Vagina (tissue), 2 donors: ENCODE data around the gene ELL2.

Experiments used
- CTCF ChIP-seq, 3 experiments: fragments of 450-650 bp in 2 of 3; fragments of 200-600 bp in 1 of 3; sonication (generic) in 1 of 3; IDR thresholded peaks; one replicate each; pipeline ENCODE4 v1.5.1; 2017 to 2019; ENCODE audit warnings: antibody characterized with exemption in 3 of 3, mild to moderate bottlenecking in 2 of 3, moderate library complexity in 2 of 3
- POLR2AphosphoS5 ChIP-seq, 2 donors: sonication (generic); formaldehyde crosslinking; IDR thresholded peaks; one replicate each; pipeline ENCODE4 v1.9.0; 2017; ENCODE audit warnings: antibody characterized with exemption in 2 of 2, mild to moderate bottlenecking in 2 of 2, low read depth in 1 of 2; ENCODE audit not compliant: insufficient read depth in 1 of 2

- TF ChIP-seq CTCF (IDR thresholded peaks at IDR 0.05) (no peak), POLR2AphosphoS5 (IDR thresholded peaks at IDR 0.05; ENCODE audit: insufficient read depth in 1 of 2, low read depth in 1 of 2) (no peak)
Measured at GRCh38 chr5:95986937-95987520, 25.4 kb upstream of the ELL2 start.
